SK-N-SH (cell line): ENCODE data around the gene FEM1C. TPM values are rescaled to one million over a fixed set of nuclear protein-coding genes. Genes with fewer than 3 reads are reported as not detected.

ENCODE experiments used
- CTCF ChIA-PET: fragments of 300-600, 350-600 bp; formaldehyde crosslinking; extraction: SDS; loops from one replicate; lab custom pipeline; 2021; lab: Yijun Ruan, JAX
- POLR2A ChIA-PET: fragments of 350-600 bp; sonication (Branson Sonifier 250); formaldehyde crosslinking; extraction: SDS; loops from one replicate; lab custom pipeline; 2020; ENCODE audit warnings: antibody characterized with exemption, inconsistent platforms; lab: Yijun Ruan, JAX
- DNase-seq: peaks from one replicate; pipeline ENCODE4 v3.0.0; 2012
- H2AFZ ChIP-seq: fragments of 200-600 bp; sonication (generic); 2 replicates; pipeline ENCODE4 v1.8.1; 2016; ENCODE audit warnings: antibody characterized with exemption, mild to moderate bottlenecking, low read depth
- H3F3A ChIP-seq: fragments of 200-600 bp; sonication (generic); replicated peaks from 2 replicates; pipeline ENCODE3; 2016; ENCODE audit warnings: antibody characterized with exemption, mild to moderate bottlenecking; ENCODE audit not compliant: insufficient read depth
- H3K27ac ChIP-seq, 2 experiments: fragments of 200-500 bp in 1 of 2; fragments of 200-600 bp in 1 of 2; sonication (Bioruptor generic) in 1 of 2; sonication (generic), shearing (Covaris generic) in 1 of 2; 2 replicates each; pipeline versions ENCODE4 v1.5.1 to v1.6.1; 2014 to 2016; ENCODE audit warnings: low read depth in 2 of 2, inconsistent platforms in 1 of 2, low read length in 1 of 2, mild to moderate bottlenecking in 1 of 2, mixed read lengths in 1 of 2
- H3K27me3 ChIP-seq: fragments of 200-600 bp; sonication (generic), shearing (Covaris generic); 2 replicates; pipeline ENCODE4 v1.6.1; 2016; ENCODE audit warnings: mixed run types; ENCODE audit not compliant: insufficient read depth
- H3K36me3 ChIP-seq, 2 experiments: fragments of 200-500 bp in 1 of 2; fragments of 200-600 bp in 1 of 2; sonication (Bioruptor generic) in 1 of 2; sonication (generic) in 1 of 2; replicated peaks in 1 of 2; 2 replicates each; pipeline versions ENCODE3 to v1.5.1; 2014 to 2016; ENCODE audit warnings: low read length in 1 of 2, mild to moderate bottlenecking in 1 of 2; ENCODE audit not compliant: insufficient read depth in 2 of 2, control insufficient read depth in 1 of 2
- H3K4me1 ChIP-seq, 2 experiments: fragments of 200-500 bp in 1 of 2; fragments of 200-600 bp in 1 of 2; sonication (Bioruptor generic) in 1 of 2; sonication (generic), shearing (Covaris generic) in 1 of 2; 2 replicates each; pipeline versions ENCODE4 v1.5.1 to v1.6.1; 2014 to 2016; ENCODE audit warnings: low read depth in 1 of 2, low read length in 1 of 2, mixed run types in 1 of 2; ENCODE audit not compliant: insufficient read depth in 2 of 2, control insufficient read depth in 1 of 2
- H3K4me2 ChIP-seq: fragments of 200-600 bp; sonication (generic), shearing (Covaris generic); 2 replicates; pipeline ENCODE4 v1.6.1; 2017; ENCODE audit warnings: mixed run types
- H3K4me3 ChIP-seq, 2 experiments: fragments of 200-500 bp in 1 of 2; fragments of 200-600 bp in 1 of 2; sonication (Bioruptor generic) in 1 of 2; sonication (generic), shearing (Covaris generic) in 1 of 2; 2 replicates each; pipeline versions ENCODE4 v1.5.1 to v1.8.1; 2014 to 2016; ENCODE audit warnings: low read depth in 2 of 2, inconsistent platforms in 1 of 2, low read length in 1 of 2, mild to moderate bottlenecking in 1 of 2, mixed read lengths in 1 of 2, moderate library complexity in 1 of 2
- H3K79me2 ChIP-seq: fragments of 200-600 bp; sonication (generic); 2 replicates; pipeline ENCODE4 v1.8.1; 2017; ENCODE audit warnings: mild to moderate bottlenecking; ENCODE audit not compliant: insufficient read depth
- H3K9ac ChIP-seq: fragments of 200-600 bp; sonication (generic); 2 replicates; pipeline ENCODE4 v1.6.1; 2017; ENCODE audit warnings: mixed run types
- H3K9me2 ChIP-seq: fragments of 200-600 bp; sonication (generic); 2 replicates; pipeline ENCODE4 v1.6.1; 2017; ENCODE audit warnings: mixed run types
- H3K9me3 ChIP-seq: fragments of 200-600 bp; sonication (generic); 2 replicates; pipeline ENCODE4 v1.6.1; 2017; ENCODE audit warnings: mixed run types, mild to moderate bottlenecking, moderate library complexity
- H4K20me1 ChIP-seq: fragments of 200-600 bp; sonication (generic); 2 replicates; pipeline ENCODE4 v1.6.1; 2017; ENCODE audit warnings: mild to moderate bottlenecking, mixed run types; ENCODE audit not compliant: insufficient read depth
- ELF1 ChIP-seq: IDR thresholded peaks from 2 replicates; pipeline ENCODE4 v1.4.0; 2012
- EP300 ChIP-seq, 2 experiments: IDR thresholded peaks; 2 replicates each; pipeline versions ENCODE4 v1.4.0 to v1.6.1; 2012; ENCODE audit warnings: borderline replicate concordance in 1 of 2, low read depth in 1 of 2, low read length in 1 of 2
- FOSL2 ChIP-seq: IDR thresholded peaks from 2 replicates; pipeline ENCODE4 v1.4.0; 2012; ENCODE audit warnings: low read depth, mild to moderate bottlenecking, moderate library complexity, borderline replicate concordance
- GABPA ChIP-seq: IDR thresholded peaks from 2 replicates; pipeline ENCODE4 v1.4.0; 2012; ENCODE audit warnings: low read depth, mild to moderate bottlenecking
- JUND ChIP-seq: IDR thresholded peaks from 2 replicates; pipeline ENCODE4 v1.4.0; 2012
- NFIC ChIP-seq: IDR thresholded peaks from 2 replicates; pipeline ENCODE4 v1.4.0; 2012; ENCODE audit warnings: borderline replicate concordance
- RAD21 ChIP-seq: IDR thresholded peaks from 2 replicates; pipeline ENCODE4 v1.6.1; 2012; ENCODE audit warnings: mild to moderate bottlenecking, low read length
- RCOR1 ChIP-seq: fragments of 150-350 bp; IDR thresholded peaks from 2 replicates; pipeline ENCODE4 v1.6.1; 2017; ENCODE audit warnings: antibody characterized with exemption, low read length
- RFX5 ChIP-seq: IDR thresholded peaks from 2 replicates; pipeline ENCODE4 v1.6.1; 2012; ENCODE audit warnings: mild to moderate bottlenecking, improper control_type of control experiment, low read length
- TCF12 ChIP-seq: IDR thresholded peaks from 2 replicates; pipeline ENCODE4 v1.4.0; 2012
- YY1 ChIP-seq: IDR thresholded peaks from 2 replicates; pipeline ENCODE4 v1.4.0; 2012; ENCODE audit warnings: low read depth, mild to moderate bottlenecking
- WGBS: methylation state at CpG from one replicate; pipeline ENCODE4 v1.1.6; 2017; ENCODE audit warnings: low lambda C conversion rate; 5-methylcytosine and 5-hydroxymethylcytosine counted together
- polyA plus RNA-seq, 3 experiments: library from polyadenylated mRNA; depleted of rRNA; stranded (reverse); fragments of >200 nt; gene quantifications; 2 replicates each; pipeline ENCODE4 v1.2.3, GENCODE V29; 2012
- TF ChIP-seq, protein P1 (sequence below): fragments of 200-600 bp; sonication (generic); IDR thresholded peaks from 2 replicates; pipeline ENCODE4 v1.6.1; 2017; ENCODE audit warnings: antibody characterized with exemption, mild to moderate bottlenecking, moderate library complexity
- TF ChIP-seq, protein P2 (sequence below): IDR thresholded peaks from 2 replicates; pipeline ENCODE4 v1.4.0; 2012; ENCODE audit warnings: low read depth
- TF ChIP-seq, protein P3 (sequence below): fragments of 150-350 bp; IDR thresholded peaks from 2 replicates; pipeline ENCODE4 v1.6.1; 2016; ENCODE audit warnings: mild to moderate bottlenecking, low read depth, low read length
- TF ChIP-seq, protein P4 (sequence below): IDR thresholded peaks from 2 replicates; pipeline ENCODE4; 2012

Gene FEM1C
- polyA plus RNA-seq, 1 of the 3 experiments (the other 2 are of a cell fraction), result 2.8 TPM

DNA sequence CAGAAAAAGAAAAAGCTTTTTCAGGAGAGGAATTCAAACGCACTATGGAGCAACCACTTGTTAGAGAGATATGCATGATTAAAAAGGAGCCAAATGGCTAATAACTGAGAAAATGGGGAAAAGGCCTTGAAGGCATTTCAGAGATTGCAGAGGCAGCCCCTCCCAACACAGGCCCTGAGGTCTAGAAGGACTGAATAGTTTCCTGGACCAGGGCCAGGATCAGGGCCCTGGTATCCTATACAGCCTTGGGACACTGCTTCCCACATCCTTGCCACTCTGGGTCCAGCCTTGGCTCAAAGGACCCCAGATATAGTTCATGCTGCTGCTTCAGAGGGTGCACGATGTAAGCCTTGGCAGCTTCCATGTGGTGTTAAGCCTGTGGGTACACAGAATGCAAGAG, 20.7 kb upstream of the FEM1C start:
- Histone ChIP-seq H3K4me2 (no peak overlapping the region), H3K27ac (no peak overlapping the region), H3K36me3 (no peaks in the 10 kb centered on the region), H3K9me3 (no peaks in the 10 kb centered on the region), H3K27me3 (no peaks in the 10 kb centered on the region), H3F3A (peaks cover 5% of the 10 kb centered on the region), H3K9ac (no peak overlapping the region), H4K20me1 (no peaks in the 10 kb centered on the region), H3K4me3 (no peak overlapping the region), H3K79me2 (no peaks in the 10 kb centered on the region), H2AFZ (no peak overlapping the region), H3K9me2 (no peaks in the 10 kb centered on the region), H3K4me1 (peaks cover 0 to 6% of the 10 kb centered on the region in 2 experiments; a peak in 1 of 4 replicates)
- ChIA-PET POLR2A (no interaction called here), CTCF (interaction anchor here (1.0 kb wide), 1 partner anchor 9 kb away, joined by 4 read pairs; no protein-coding TSS in a partner anchor)
- TF ChIP-seq RCOR1 (peak; percentile 47; the same call in 1 of the 2 replicates), NFIC (no peak)
- WGBS, result 66% methylated on average over 2 of the region's 2 CpGs
- DNase-seq, result peak; percentile 24

DNA sequence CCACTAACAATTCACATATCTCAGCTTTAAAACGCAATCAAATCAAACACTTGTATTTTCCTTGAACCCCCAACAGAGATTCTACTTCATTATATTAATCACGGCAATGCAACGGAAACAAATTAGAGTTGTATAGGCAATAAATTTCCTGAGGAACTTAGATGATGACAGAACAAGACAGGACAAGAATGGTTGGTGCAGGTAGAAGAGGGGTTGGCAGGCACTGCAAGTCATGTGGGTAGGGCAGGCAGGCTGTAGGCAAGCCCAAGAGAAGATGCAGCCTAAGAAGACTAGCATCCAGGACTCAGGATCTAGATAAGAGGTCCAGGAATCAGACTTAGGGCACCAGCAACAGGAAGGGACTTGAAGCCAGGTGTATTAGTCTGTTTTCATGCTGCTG, 16.6 kb upstream of the FEM1C start:
- Histone ChIP-seq H3K4me1 (peaks cover 9 to 16% of the 10 kb centered on the region in 2 experiments; a peak in 2 of 4 replicates), H3K9me2 (no peaks in the 10 kb centered on the region), H3K36me3 (no peaks in the 10 kb centered on the region), H3K27ac (no peak overlapping the region), H3K9ac (no peak overlapping the region), H3K4me3 (no peak overlapping the region), H3K9me3 (no peaks in the 10 kb centered on the region), H3F3A (no peaks in the 10 kb centered on the region), H2AFZ (no peak overlapping the region), H4K20me1 (no peaks in the 10 kb centered on the region), H3K79me2 (no peaks in the 10 kb centered on the region), H3K27me3 (no peaks in the 10 kb centered on the region), H3K4me2 (no peak overlapping the region)
- TF ChIP-seq RAD21 (no peak), RFX5 (no peak), YY1 (no peak)
- TF ChIP-seq, protein P1, sequence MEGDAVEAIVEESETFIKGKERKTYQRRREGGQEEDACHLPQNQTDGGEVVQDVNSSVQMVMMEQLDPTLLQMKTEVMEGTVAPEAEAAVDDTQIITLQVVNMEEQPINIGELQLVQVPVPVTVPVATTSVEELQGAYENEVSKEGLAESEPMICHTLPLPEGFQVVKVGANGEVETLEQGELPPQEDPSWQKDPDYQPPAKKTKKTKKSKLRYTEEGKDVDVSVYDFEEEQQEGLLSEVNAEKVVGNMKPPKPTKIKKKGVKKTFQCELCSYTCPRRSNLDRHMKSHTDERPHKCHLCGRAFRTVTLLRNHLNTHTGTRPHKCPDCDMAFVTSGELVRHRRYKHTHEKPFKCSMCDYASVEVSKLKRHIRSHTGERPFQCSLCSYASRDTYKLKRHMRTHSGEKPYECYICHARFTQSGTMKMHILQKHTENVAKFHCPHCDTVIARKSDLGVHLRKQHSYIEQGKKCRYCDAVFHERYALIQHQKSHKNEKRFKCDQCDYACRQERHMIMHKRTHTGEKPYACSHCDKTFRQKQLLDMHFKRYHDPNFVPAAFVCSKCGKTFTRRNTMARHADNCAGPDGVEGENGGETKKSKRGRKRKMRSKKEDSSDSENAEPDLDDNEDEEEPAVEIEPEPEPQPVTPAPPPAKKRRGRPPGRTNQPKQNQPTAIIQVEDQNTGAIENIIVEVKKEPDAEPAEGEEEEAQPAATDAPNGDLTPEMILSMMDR, result no peak
- TF ChIP-seq, protein P2, sequence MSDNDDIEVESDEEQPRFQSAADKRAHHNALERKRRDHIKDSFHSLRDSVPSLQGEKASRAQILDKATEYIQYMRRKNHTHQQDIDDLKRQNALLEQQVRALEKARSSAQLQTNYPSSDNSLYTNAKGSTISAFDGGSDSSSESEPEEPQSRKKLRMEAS, result no peak
- TF ChIP-seq, protein P3, sequence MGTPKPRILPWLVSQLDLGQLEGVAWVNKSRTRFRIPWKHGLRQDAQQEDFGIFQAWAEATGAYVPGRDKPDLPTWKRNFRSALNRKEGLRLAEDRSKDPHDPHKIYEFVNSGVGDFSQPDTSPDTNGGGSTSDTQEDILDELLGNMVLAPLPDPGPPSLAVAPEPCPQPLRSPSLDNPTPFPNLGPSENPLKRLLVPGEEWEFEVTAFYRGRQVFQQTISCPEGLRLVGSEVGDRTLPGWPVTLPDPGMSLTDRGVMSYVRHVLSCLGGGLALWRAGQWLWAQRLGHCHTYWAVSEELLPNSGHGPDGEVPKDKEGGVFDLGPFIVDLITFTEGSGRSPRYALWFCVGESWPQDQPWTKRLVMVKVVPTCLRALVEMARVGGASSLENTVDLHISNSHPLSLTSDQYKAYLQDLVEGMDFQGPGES, result no peak
- ChIA-PET CTCF (no interaction called here), POLR2A (no interaction called here)
- WGBS, result 88% methylated on average over 3 of the region's 3 CpGs
- no peak for DNase-seq

DNA sequence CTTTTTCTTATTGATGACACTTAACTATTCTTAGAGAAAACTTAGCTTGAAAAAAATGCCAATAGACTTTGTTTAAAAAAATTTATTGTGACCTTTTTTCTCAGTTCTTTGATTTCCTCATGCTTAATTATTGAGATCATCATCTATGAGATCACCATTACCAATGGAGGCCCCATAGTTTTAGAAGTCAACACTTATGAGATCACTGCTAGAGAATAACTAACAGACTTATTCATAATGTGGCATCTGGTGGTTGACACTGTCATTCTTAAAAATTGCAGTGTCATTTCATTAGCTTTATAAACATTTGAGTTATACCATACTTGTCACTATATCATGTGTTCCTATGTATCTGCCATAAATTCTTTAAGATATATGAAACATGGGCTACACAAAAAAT, 14.9 kb upstream of the FEM1C start:
- H3K36me3 ChIP-seq, result no peaks in the 10 kb centered on the region
- H2AFZ ChIP-seq, result no peak overlapping the region
- TF ChIP-seq, protein P4, sequence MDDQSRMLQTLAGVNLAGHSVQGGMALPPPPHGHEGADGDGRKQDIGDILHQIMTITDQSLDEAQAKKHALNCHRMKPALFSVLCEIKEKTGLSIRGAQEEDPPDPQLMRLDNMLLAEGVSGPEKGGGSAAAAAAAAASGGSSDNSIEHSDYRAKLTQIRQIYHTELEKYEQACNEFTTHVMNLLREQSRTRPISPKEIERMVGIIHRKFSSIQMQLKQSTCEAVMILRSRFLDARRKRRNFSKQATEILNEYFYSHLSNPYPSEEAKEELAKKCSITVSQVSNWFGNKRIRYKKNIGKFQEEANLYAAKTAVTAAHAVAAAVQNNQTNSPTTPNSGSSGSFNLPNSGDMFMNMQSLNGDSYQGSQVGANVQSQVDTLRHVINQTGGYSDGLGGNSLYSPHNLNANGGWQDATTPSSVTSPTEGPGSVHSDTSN, result peak; percentile 35; the same call in 1 of the 2 replicates
- 0 out of 2 replicates have a peak, but pooled peaks have one; percentile 15 for TF ChIP-seq ELF1
- no peak for TF ChIP-seq RFX5
- TF ChIP-seq EP300 (IDR thresholded peaks at IDR 0.05; ENCODE audit: borderline replicate concordance in 1 of 2, low read depth in 1 of 2, low read length in 1 of 2), result 0 out of 4 replicates have a peak, but pooled peaks of 1 of the 2 experiments have one; percentile 8
- peak; percentile 40 for TF ChIP-seq TCF12
- TF ChIP-seq JUND, result peak; percentile 18; the same call in 1 of the 2 replicates
- no peak for TF ChIP-seq GABPA
- peak; percentile 49; the same call in 1 of the 2 replicates for TF ChIP-seq FOSL2
- no peaks in the 10 kb centered on the region for H3K9me2 ChIP-seq
- DNase-seq, result no peak
- peaks cover 3 to 16% of the 10 kb centered on the region in 2 experiments; a peak in 2 of 4 replicates for H3K4me1 ChIP-seq
- no peak overlapping the region for H3K9ac ChIP-seq
- H3K4me3 ChIP-seq, result no peak overlapping the region
- no peaks in the 10 kb centered on the region for H3K9me3 ChIP-seq
- H3F3A ChIP-seq, result no peaks in the 10 kb centered on the region
- no peaks in the 10 kb centered on the region for H3K27me3 ChIP-seq
- H3K4me2 ChIP-seq, result no peak overlapping the region
- no peaks in the 10 kb centered on the region for H3K79me2 ChIP-seq
- H3K27ac ChIP-seq, result peak overlapping the region in 1 of 2 experiments; percentile 49; a peak in 2 of 4 replicates
- ChIA-PET CTCF (interaction anchor here (1.3 kb wide), 1 partner anchor 250 kb away, joined by 6 read pairs; no protein-coding TSS in a partner anchor), POLR2A (no interaction called here)
- H4K20me1 ChIP-seq, result no peaks in the 10 kb centered on the region
